Measurements from ENCODE around the gene PDCD6IP.
"Not testable (repeated sequence)": the region's sequence is repeated elsewhere in the genome, so short reads cannot be mapped to it uniquely, and the experiment has no call there.

The PDCD6IP gene

DNA sequence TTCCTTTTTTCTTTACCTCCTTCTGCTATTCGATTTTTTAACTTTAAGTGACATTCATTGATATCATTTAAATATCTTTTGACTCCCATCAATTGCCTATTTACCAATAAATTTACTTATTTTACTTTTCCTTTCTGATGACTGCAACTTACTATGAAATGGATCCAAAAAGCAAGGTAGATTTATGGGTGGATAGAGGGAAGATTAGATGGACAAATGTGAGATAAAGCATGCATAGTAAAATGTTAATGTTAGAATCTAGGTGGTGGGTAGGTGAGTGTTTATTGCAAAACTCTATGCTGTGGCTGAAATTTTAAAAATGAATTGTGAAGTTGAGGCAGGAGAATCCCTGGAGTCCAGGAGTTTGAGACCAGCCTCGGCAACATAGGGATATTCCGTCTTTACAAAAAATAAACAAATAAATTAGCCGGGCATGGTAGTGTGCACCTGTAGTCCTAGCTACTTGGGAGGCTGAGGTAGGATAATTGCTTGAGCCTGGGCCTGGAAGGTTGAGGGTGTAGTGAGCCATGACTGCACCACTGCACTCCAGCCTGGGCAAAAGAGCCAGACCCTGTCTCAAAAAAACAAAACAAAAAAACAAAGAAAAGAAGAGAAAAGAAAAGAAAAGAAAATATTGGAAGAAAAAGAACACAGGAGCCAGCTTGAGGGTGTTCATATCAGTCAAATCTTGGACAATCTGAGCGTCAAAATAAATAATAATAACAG, 6.1 kb upstream of the PDCD6IP start:
- no peak for DNase-seq (ENCODE audit: low read depth in 1 of 2, low spot score in 1 of 2)

DNA sequence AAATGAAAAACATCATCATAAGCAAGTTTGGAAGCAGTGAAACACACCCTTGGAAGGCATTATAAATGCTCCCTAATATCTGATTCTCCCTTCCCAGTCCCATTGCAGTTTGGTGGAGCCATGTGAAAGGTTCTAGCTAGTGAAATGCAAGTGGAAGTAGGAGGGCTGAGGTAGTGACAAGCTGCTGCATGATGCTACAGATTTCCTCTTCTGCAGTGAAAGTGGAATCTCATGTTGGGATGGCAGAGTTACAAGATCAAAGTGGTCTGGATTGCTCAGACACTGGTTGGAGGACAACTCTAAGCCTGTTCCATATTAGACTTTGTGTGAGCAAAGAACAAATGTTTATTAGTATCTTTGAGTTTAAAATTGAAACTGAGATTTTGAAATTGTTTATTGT, 3.3 kb upstream of the PDCD6IP start:
- no peak for DNase-seq (ENCODE audit: low read depth in 1 of 2, low spot score in 1 of 2)

DNA sequence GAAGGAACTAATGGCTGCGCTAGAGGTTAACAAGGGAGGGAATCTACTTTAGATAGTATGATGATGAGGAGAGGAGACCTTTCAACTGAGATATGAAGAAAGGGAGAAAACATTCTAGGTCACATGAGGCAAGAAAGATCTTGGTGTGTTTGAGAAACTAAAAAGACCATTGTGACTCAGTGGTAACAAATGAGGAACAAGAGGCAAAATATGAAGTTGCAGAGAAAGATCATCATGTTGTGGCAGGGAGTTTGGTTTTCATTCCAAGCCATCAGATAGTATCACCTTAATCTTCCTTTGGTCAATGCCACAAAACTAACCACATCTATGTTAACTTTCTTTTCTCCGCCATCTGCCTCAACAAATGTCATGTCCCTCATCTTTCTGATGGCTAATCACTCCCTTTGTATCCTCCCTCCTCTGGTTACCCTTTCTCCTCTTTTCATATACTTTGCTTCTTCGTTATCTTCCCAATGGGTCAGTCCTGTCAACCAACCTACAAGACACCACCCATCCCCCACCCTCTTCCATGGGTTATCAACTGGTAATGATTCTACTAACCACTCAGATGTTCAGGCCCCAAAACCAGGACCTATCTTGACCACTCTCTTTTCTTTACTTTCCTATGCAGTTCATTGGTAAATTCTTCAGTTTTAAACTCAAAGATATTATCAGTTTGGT, 2.4 kb upstream of the PDCD6IP start:
- no peak for DNase-seq (ENCODE audit: low read depth in 1 of 2, low spot score in 1 of 2)

- DNase-seq (ENCODE audit: low read depth in 1 of 2, low spot score in 1 of 2) = no peak
Measured at GRCh38 chr3:33798113-33798417, 365 bp upstream of the PDCD6IP start.

DNA sequence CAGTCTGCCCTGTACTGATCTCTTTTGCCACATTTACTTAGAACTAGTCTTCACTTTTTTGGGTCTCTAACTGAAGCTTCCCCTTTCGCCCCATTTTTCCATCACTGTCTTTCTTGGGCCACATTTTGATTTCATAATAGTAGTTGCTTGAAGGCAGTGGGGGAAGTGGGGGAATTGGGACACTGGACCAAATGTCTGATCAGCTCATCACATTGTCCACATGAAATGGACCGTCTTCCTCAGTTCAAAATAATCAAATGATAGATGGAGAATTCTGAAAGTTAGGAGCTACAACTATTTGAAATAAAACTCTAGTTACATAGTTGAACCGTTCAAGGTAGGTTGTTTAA, 747 bp downstream of the PDCD6IP start:
- DNase-seq (ENCODE audit: low read depth in 1 of 2, low spot score in 1 of 2) = no peak

GRCh38 chr3:33803252-33803651, 4.8 kb downstream of the PDCD6IP start:
- no peak for DNase-seq (ENCODE audit: low read depth in 1 of 2, low spot score in 1 of 2)

DNA sequence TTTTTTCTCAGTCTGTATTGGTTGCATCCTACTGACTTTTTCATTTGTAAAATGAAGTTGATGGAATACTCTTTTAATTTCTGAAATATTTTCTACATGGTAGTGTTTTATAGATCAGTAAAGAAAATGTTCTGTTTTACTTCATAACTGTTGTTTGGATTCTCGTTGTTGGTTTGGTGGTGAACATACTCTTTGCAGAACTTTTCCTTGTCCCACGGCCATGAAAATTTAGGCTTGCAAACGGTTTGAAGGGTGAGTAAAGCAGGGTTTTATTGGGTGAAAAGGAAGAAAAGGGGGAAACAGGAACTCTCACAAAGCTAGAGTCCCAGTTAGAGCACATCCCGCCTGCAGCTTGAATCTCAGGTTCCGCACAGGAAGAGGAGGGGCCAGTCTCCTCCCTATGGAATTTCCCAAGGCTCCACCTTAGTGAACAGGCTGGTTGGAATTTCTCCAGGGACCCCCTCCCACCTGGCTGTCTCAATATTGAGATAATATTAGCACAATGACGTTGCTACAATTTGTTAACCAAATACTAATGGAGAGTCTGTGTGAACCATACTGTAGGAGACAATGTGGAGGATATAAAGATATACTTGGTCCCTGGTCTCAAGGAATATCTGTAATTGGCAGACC, 5.6 kb downstream of the PDCD6IP start:
- DNase-seq (ENCODE audit: low read depth in 1 of 2, low spot score in 1 of 2) = no peak

DNA sequence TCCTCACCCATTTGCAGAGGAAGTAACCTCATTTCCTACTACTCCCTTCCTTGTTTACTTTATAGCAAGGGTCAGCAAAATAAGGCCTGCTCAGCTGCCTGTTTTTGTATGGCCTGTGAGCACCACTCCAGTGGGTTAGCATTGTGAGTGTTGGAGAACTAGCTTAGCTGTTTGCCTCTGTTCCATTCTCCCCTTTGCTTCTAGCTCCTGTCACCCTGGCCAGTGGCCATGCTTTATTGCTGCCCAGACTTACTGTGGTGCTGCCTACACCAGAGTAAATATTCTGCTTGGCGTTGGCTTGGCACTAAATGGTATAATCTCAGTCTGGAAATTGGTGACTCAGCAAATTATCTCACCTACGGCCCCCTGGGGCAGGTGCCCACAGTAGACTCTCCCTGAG, 8.8 kb downstream of the PDCD6IP start:
- DNase-seq (ENCODE audit: low read depth in 1 of 2, low spot score in 1 of 2) = no peak

- no peak for DNase-seq (ENCODE audit: low read depth in 1 of 2, low spot score in 1 of 2)
Measured at GRCh38 chr3:33808559-33808958, 10.1 kb downstream of the PDCD6IP start.

DNA sequence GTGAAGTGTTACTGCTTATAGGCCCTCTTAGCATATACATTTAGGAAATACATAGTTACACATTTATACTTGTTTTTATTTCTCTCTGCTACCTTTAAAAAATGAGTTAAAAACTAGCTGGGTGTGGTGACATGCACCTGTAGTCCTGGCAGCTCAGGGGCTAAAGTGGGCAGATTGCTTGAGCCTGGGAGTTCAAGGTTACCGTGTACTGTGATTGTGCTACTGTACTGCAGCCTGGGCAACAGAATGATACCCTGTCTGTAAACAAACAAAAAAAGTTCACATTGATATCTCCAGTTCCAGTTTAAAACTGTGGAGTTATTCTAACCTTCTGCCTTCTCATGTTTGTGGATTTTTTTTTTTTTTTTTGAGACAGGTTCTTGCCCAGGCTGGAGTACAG, 12.1 kb downstream of the PDCD6IP start:
- no peak for DNase-seq (ENCODE audit: low read depth in 1 of 2, low spot score in 1 of 2)

DNA sequence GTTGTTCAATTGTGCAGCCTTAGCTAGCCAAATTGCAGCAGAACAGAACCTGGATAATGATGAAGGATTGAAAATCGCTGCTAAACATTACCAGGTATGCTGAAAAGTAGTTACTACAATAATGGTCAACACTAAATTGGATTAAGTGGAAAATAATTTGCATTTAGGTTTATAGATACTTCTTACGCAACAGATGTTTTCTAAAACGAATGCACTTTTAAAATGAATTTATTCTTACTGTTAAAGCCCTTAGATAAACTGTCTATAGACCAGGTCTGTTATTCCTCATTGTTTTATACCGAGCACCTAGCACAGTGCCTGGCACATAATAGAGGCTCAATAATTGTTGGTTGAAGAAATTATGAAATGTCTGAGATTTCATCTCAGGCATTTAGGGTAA, 23.6 kb downstream of the PDCD6IP start:
- no peak for DNase-seq (ENCODE audit: low read depth in 1 of 2, low spot score in 1 of 2)

DNA sequence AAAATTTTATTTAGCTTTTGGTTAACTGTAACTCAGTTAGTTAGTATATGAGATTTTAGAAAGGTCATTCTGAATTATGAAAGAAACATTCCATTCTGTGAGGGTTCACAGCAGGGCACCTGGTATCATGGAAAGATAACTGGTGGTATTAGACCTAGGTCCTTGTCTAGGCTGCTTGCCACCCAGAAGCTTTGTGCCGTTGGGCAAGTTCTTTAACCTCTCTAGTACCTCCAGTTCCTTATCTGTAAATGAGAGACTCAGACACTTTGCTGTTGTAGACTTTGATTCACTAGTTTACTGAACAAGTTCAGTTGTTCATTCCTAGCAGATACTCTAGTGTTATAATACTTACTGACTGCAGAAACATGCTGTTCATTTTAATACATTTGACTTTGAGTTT, 25.4 kb downstream of the PDCD6IP start:
- no peak for DNase-seq (ENCODE audit: low read depth in 1 of 2, low spot score in 1 of 2)

- DNase-seq (ENCODE audit: low read depth in 1 of 2, low spot score in 1 of 2) = no peak
Measured at GRCh38 chr3:33825111-33825510, 26.7 kb downstream of the PDCD6IP start.

- DNase-seq (ENCODE audit: low read depth in 1 of 2, low spot score in 1 of 2) = no peak
Measured at GRCh38 chr3:33826206-33826605, 27.8 kb downstream of the PDCD6IP start.

DNA sequence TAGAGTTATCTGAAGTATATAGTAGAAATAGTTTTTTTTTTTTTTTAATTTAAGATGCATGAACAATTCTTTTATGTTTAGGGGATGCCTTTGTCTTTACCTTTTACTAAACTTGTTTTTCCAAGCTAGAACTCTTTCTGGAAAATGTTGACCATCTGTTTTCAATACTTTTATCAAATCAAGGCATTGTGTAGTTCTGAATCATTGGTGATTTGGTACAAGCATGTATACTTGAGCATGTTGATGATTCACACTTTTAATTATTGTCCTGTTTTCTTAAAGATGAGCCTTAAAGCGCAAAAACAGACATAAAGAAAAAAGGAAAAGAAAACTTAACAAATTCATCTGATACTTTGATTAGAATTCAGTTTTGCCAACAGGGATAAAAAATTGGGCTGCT, 28.3 kb downstream of the PDCD6IP start:
- no peak for DNase-seq (ENCODE audit: low read depth in 1 of 2, low spot score in 1 of 2)

DNA sequence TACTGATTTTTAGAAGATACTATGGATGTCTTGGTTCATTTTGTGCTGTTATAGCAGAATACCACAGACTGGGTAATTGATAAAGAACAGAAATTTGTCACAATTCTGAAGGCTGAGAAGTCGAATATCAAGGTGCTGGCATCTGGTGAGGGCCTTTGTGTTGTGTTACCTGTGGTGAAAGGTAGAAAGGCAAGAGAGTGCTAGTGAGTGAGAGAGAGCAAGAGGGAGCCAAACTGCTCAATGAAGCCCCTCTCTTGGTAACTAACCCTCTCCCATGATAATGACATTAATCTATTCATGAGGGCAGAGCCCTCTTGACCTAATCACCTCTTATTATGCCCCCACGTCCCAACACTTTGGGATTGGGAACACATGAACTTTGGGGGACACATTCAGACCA, 31.3 kb downstream of the PDCD6IP start:
- no peak for DNase-seq (ENCODE audit: low read depth in 1 of 2, low spot score in 1 of 2)

GRCh38 chr3:33831053-33831452, 32.6 kb downstream of the PDCD6IP start:
- no peak for DNase-seq (ENCODE audit: low read depth in 1 of 2, low spot score in 1 of 2)

- no peak for DNase-seq (ENCODE audit: low read depth in 1 of 2, low spot score in 1 of 2)
Measured at GRCh38 chr3:33833408-33834095, 35.1 kb downstream of the PDCD6IP start.

DNA sequence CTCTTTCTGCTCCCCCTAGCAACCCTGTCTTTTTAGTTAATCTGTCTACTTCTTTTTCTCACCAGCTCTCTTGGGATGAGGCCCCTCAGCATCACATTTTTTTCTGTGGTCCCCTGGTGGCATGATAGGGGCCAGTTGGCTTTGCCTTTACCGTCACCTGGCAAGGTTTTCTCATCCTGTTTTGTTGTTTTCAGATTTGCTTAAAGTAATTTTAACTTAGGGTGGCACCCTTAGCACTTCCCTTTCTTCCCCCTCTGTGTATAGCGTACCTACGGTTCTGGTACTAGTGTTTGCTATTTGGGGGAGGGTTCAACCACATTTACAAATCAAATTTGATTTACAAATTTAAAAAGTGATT, 35.6 kb downstream of the PDCD6IP start:
- DNase-seq (ENCODE audit: low read depth in 1 of 2, low spot score in 1 of 2) = no peak

GRCh38 chr3:33837182-33837581, 38.8 kb downstream of the PDCD6IP start:
- DNase-seq (ENCODE audit: low read depth in 1 of 2, low spot score in 1 of 2) = not testable (repeated sequence)

DNA sequence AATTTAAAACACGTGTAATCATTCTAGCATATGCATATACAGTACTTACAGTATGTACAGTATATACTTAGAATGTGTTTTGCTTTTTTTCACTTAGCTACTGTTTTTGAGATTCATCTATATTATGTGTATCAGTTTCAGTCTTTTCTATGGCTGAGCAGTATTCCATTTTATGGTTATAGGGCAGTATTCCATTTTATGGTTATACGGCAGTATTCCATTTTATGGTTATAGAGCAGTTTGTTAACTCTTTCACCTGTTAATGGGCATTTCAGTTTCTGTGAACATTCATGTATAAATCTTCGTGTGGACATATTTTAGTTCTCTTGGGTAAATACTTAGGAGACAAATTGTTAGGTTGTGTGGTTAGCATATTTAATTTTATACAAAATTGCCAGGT, 40.9 kb downstream of the PDCD6IP start:
- no peak for DNase-seq (ENCODE audit: low read depth in 1 of 2, low spot score in 1 of 2)

DNA sequence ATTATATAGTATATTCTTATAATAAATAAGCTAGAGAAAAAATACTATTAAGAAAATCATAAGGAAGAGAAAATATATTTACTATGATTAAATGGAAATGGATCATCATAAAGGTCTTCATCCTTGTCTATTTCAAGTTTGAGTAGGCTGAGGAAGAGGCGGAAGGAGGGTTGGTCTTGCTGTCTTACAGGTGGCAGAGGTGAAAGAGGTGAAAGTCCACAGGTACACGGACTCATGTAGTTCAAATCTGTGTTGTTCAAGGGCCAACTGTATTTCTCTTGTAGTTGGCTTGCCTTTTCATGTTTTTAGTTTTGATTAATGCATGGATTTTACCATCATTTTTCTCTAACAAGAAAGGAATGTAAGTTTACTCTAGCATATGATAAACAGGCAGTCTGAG, 41.7 kb downstream of the PDCD6IP start:
- DNase-seq (ENCODE audit: low read depth in 1 of 2, low spot score in 1 of 2) = no peak
